K562 (cell line): ENCODE data around the gene ERCC6L. TPM values are rescaled to one million over a fixed set of nuclear protein-coding genes. Genes with fewer than 3 reads are reported as not detected.

Source experiments
- ATAC-seq: fragments of 200-7000 bp; cut with Tn5 transposase; 3 replicates; pipeline ENCODE4 v1.9.1; 2020; ENCODE audit warnings: moderate library complexity
- BruUV-seq: library from RNA; stranded (reverse); fragments of 400-500 nt; replicated peaks from 2 replicates; lab custom pipeline; 2021; lab: Mats Ljungman, UMichigan
- CTCF ChIA-PET: fragments of 300-600 bp; formaldehyde crosslinking; extraction: SDS; loops from one replicate; lab custom pipeline; 2021; ENCODE audit warnings: low intra/inter-chr PET ratio; lab: Yijun Ruan, JAX
- POLR2A ChIA-PET: fragments of 300-600, 350-650 bp; sonication (Branson Sonifier 250); formaldehyde crosslinking; extraction: SDS; loops from one replicate; lab custom pipeline; 2021; ENCODE audit warnings: antibody characterized with exemption, inconsistent platforms; lab: Yijun Ruan, JAX
- DNase-seq, 4 experiments: peaks; one replicate each; pipeline versions ENCODE4 v3.0.0 to v3.0.0-alpha.2; 2011 to 2018; ENCODE audit warnings: low spot score in 3 of 4, mixed read lengths in 3 of 4; ENCODE audit errors: extremely low read depth in 1 of 4
- FAIRE-seq: peaks from 2 replicates; lab custom pipeline; 2011; peaks lifted over from hg19 to GRCh38; lab: Jason Lieb, UNC
- H2AFZ ChIP-seq: 2 replicates; pipeline ENCODE4 v1.6.0; 2011; ENCODE audit warnings: low read depth, low read length, control low read depth, inconsistent platforms
- H3K27ac ChIP-seq: fragments of 200-600 bp; 3 replicates; pipeline ENCODE4 v1.8.0; 2011; ENCODE audit warnings: low read depth, mild to moderate bottlenecking, control low read depth, inconsistent platforms, low read length, moderate library complexity, mixed read lengths; ENCODE audit errors: extremely low read depth
- H3K27me3 ChIP-seq, 2 experiments: fragments of 300-600 bp in 1 of 2; 2 replicates in 1 of 2; 3 replicates in 1 of 2; pipeline versions ENCODE4 v1.6.0 to v1.8.0; 2011; ENCODE audit warnings: inconsistent platforms in 2 of 2, low read length in 2 of 2, mild to moderate bottlenecking in 1 of 2, mixed read lengths in 1 of 2, moderate library complexity in 1 of 2; ENCODE audit not compliant: control insufficient read depth in 2 of 2, insufficient read depth in 2 of 2
- H3K36me3 ChIP-seq: fragments of 300-600 bp; 3 replicates; pipeline ENCODE4 v1.8.0; 2011; ENCODE audit warnings: mild to moderate bottlenecking, low read length, inconsistent platforms; ENCODE audit not compliant: control insufficient read depth, insufficient read depth
- H3K4me1 ChIP-seq, 2 experiments: fragments of 200-600 bp in 1 of 2; replicated peaks in 1 of 2; 2 replicates in 1 of 2; 3 replicates in 1 of 2; pipeline versions ENCODE4 v1.5.1 to v1.8.0; 2011; ENCODE audit warnings: inconsistent platforms in 2 of 2, low read length in 2 of 2, mild to moderate bottlenecking in 1 of 2, mixed read lengths in 1 of 2, moderate library complexity in 1 of 2; ENCODE audit not compliant: control insufficient read depth in 2 of 2, insufficient read depth in 2 of 2
- H3K4me2 ChIP-seq: 2 replicates; pipeline ENCODE4 v1.6.1; 2011; ENCODE audit warnings: low read length, control low read depth, inconsistent platforms, mixed read lengths; ENCODE audit not compliant: insufficient read depth
- H3K4me3 ChIP-seq: fragments of 200-600 bp; sonication (generic), shearing (Covaris generic); 2 replicates; pipeline ENCODE4 v1.5.1; 2016; ENCODE audit warnings: control low read depth, inconsistent platforms
- H3K79me2 ChIP-seq: fragments of 200-600 bp; 3 replicates; pipeline ENCODE4 v1.8.0; 2011; ENCODE audit warnings: low read length, inconsistent platforms; ENCODE audit not compliant: control insufficient read depth, insufficient read depth
- H3K9ac ChIP-seq, 2 experiments: 2 replicates each; pipeline versions ENCODE4 v1.6.0 to v1.6.1; 2011; ENCODE audit warnings: low read depth in 2 of 2, low read length in 2 of 2, control low read depth in 1 of 2, inconsistent platforms in 1 of 2, mild to moderate bottlenecking in 1 of 2, mixed read lengths in 1 of 2; ENCODE audit not compliant: insufficient read depth in 1 of 2
- H3K9me1 ChIP-seq: one replicate; pipeline ENCODE4 v1.6.0; 2011; ENCODE audit warnings: inconsistent platforms, mild to moderate bottlenecking, low read length, moderate library complexity; ENCODE audit not compliant: control insufficient read depth, insufficient read depth
- H3K9me3 ChIP-seq: replicated peaks from 2 replicates; pipeline ENCODE4 v1.5.1; 2011; ENCODE audit warnings: low read depth, low read length, inconsistent platforms; ENCODE audit not compliant: control insufficient read depth, insufficient read depth
- H4K20me1 ChIP-seq: replicated peaks from 2 replicates; pipeline ENCODE4 v1.6.1; 2011; ENCODE audit warnings: low read length, inconsistent platforms, mixed read lengths; ENCODE audit not compliant: control insufficient read depth, insufficient read depth
- KDM1A ChIP-seq, 2 experiments: fragments of 450-650 bp; IDR thresholded peaks; 2 replicates each; pipeline ENCODE4 v1.6.1; 2016; ENCODE audit warnings: mild to moderate bottlenecking in 2 of 2
- KHSRP ChIP-seq: fragments of 450-650 bp; IDR thresholded peaks from 2 replicates; pipeline ENCODE4 v1.6.1; 2017
- MAFF ChIP-seq: IDR thresholded peaks from 2 replicates; pipeline ENCODE4 v1.6.1; 2012; ENCODE audit warnings: low read length, improper control_type of control experiment
- NCOA6 ChIP-seq: fragments of 450-650 bp; IDR thresholded peaks from 2 replicates; pipeline ENCODE4 v1.6.1; 2017; ENCODE audit warnings: mild to moderate bottlenecking
- RREB1 ChIP-seq: fragments of 250-450 bp; sonication (Bioruptor Pico); IDR thresholded peaks from 2 replicates; pipeline ENCODE4 v1.4.0; 2020
- SMARCE1 ChIP-seq: fragments of 450-650 bp; IDR thresholded peaks from 2 replicates; pipeline ENCODE4 v1.7.1; 2016; ENCODE audit warnings: mild to moderate bottlenecking
- SREBF2 ChIP-seq: sonication (generic); formaldehyde crosslinking; IDR thresholded peaks from 2 replicates; pipeline ENCODE4 v1.4.0; 2020; ENCODE audit warnings: mild to moderate bottlenecking, missing genetic modification reagents
- WGBS: fragments of 100-300 bp; shearing (Covaris generic); methylation state at CpG from one replicate; pipeline ENCODE4 v1.1.6; 2016; ENCODE audit warnings: low coverage, mixed read lengths; ENCODE audit not compliant: insufficient coverage; ENCODE audit errors: missing lambda C conversion rate; 5-methylcytosine and 5-hydroxymethylcytosine counted together
- in situ Hi-C: fragments of 300-500 bp; cut with MboI; formaldehyde crosslinking; loops from 4 replicates; pipeline ENCODE4 v1.15.0; 2018; ENCODE audit warnings: inconsistent platforms, mixed read lengths
- intact Hi-C: fragments of 100-400 bp; cut with micrococcal nuclease; formaldehyde crosslinking; loops from 2 replicates; pipeline ENCODE4 v1.14.2; 2022
- polyA plus RNA-seq, 8 experiments: library from polyadenylated mRNA; depleted of rRNA in 4 of 8; stranded (reverse) in 5 of 8; unstranded in 3 of 8; fragments of >200 nt; fragmentation: Nextera tagmentation in 2 of 8; fragmentation: Illumina TruSeq in 1 of 8; extraction: Ambion mirVana in 2 of 8; extraction: Trizol in 1 of 8; gene quantifications; 2 replicates each; pipeline versions ENCODE4 v1.2.1 to v1.2.3, GENCODE V29; 2011 to 2014; ENCODE audit warnings: inconsistent platforms in 1 of 8, missing spikeins in 1 of 8
- total RNA-seq, 7 experiments: library from RNA; depleted of rRNA in 6 of 7; stranded (reverse); fragments of >200 nt in 6 of 7; fragmentation: Illumina TruSeq in 2 of 7; extraction: Trizol in 2 of 7; gene quantifications; 2 replicates each; pipeline versions ENCODE4 v1.2.1 to v1.2.3, GENCODE V29; 2011 to 2021; ENCODE audit warnings: low replicate concordance in 1 of 7

ERCC6L gene
- total and polyA plus RNA-seq, 9 of the 15 experiments (the other 6 are each of a cell fraction or from before 2014, with no cell fraction given) = 6.4 to 17.4 (median 11.9) TPM

- DNase-seq (no peak), FAIRE-seq (no peak), ATAC-seq (no peak)
- Histone ChIP-seq H3K9ac (no peak overlapping the region), H2AFZ (no peak overlapping the region), H3K27me3 (no peaks in the 10 kb centered on the region), H3K4me3 (no peak overlapping the region), H3K79me2 (no peaks in the 10 kb centered on the region), H3K36me3 (peaks cover 27% of the 10 kb centered on the region; the same call in 2 of the 3 replicates), H3K9me3 (no peaks in the 10 kb centered on the region), H3K9me1 (no peaks in the 10 kb centered on the region), H3K27ac (no peak overlapping the region), H3K4me1 (no peaks in the 10 kb centered on the region), H3K4me2 (no peak overlapping the region), H4K20me1 (no peaks in the 10 kb centered on the region)
- in situ Hi-C loops (no loop called here), intact Hi-C loops (no loop called here)
- ChIA-PET POLR2A (interaction anchor here (1.3 kb wide), 1 partner anchor 8 kb away, joined by 3 read pairs; no protein-coding TSS in a partner anchor), CTCF (no interaction called here)
- WGBS = 67% methylated on average over 3 of the region's 4 CpGs
- TF ChIP-seq MAFF (no peak), KDM1A (IDR thresholded peaks at IDR 0.05) (no peak), NCOA6 (no peak), SMARCE1 (no peak), SREBF2 (CRISPR knock-in tag) (no peak), KHSRP (no peak), RREB1 (CRISPR knock-in tag) (no peak)
- no TSS peak for BruUV-seq
Measured at GRCh38 chrX:72202792-72203401, 35.9 kb downstream of the ERCC6L start.
